HG02852 (cell line): Measurements from ENCODE around the gene CDK2AP2.

ENCODE experiments used
- ATAC-seq: cut with Tn5 transposase; IDR thresholded peaks from one replicate; pipeline ENCODE4 v1.9.1; 2021; ENCODE audit warnings: mild to moderate bottlenecking, moderate library complexity; ENCODE audit not compliant: unreplicated experiment

The CDK2AP2 gene

DNA sequence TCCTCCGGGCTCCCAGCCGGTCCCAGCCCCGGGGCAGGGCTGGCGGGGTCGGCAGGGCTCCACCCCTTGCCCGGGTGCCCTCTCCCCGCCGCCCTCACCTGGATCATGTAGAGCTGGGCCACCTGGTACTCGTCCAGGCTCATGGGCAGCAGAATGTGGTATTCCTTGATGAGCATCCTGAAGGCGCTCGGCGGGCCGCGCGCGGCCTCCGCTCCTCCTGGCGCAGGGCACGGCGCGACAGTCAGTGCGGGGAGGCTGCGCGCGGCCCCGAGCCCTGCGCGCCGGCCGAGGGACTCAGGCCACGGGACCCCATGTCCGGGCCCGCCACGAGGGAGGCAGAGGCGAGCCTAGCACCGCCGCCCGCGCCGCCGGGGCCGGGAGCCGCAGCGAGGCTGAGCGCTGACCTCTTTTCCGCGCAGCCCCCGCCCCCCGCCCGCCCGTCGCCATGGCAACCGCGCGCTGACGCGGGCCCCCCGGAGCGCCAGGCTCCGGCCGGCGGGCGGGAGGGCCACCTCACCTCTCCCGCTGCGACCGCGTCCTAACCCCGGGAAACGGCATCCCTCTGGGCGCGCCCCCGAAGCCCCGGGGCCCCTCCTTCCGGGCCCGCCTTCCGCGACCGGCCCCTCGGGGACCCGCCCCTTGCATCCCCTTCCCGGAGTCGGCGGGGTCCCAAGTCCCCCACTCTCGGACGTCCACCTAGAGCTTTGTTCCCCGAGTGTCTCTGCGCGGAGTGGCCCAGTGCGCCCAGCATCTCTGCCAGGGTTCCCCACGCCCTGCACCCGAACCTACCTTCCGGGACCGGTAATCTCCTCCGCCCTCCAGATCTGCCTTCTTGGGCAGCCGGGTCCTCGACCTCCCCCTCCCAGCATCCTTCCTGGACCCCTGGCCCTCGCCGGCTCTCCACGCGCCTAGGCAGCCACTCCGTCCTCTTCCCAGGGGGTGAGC lies 3.7 kb downstream of the CDK2AP2 start:
- ATAC-seq = no peak

GRCh38 chr11:67503119-67504004 lies 4.6 kb downstream of the CDK2AP2 start:
- ATAC-seq = no peak

DNA sequence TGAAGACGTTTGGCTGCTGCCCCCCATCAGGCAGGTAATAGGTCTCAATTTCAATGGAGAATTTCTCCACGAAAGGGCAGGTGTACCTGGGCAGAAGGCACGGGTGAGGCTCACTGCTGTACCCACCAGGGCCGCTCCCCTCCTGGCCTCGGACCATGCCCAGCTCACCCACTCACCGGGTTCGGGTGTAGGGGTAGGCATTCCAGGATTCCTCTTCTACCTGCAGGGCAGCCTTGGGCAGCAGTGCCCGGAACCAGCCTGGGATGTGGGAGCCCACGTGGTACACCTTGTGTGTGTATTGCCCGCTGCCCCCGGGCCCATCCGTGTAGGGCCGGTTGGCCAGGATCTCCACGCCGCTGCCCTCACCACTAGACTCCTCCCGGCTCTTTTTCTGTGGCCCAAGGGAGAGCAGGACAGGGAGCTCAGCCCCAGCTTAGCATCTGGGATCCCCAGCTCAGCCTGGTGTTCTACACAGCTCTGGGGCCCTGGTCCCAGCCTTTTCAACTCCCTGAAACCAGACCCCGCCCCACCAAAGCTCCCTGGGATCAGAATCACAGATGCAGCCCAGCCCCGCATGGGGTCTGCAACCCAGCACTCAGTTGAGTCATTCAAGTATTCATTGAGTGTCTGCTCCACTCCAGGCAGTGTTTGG lies 5.5 kb downstream of the CDK2AP2 start:
- no peak for ATAC-seq

- ATAC-seq = no peak
Observed at GRCh38 chr11:67501854-67502253, 6.1 kb downstream of the CDK2AP2 start.

DNA sequence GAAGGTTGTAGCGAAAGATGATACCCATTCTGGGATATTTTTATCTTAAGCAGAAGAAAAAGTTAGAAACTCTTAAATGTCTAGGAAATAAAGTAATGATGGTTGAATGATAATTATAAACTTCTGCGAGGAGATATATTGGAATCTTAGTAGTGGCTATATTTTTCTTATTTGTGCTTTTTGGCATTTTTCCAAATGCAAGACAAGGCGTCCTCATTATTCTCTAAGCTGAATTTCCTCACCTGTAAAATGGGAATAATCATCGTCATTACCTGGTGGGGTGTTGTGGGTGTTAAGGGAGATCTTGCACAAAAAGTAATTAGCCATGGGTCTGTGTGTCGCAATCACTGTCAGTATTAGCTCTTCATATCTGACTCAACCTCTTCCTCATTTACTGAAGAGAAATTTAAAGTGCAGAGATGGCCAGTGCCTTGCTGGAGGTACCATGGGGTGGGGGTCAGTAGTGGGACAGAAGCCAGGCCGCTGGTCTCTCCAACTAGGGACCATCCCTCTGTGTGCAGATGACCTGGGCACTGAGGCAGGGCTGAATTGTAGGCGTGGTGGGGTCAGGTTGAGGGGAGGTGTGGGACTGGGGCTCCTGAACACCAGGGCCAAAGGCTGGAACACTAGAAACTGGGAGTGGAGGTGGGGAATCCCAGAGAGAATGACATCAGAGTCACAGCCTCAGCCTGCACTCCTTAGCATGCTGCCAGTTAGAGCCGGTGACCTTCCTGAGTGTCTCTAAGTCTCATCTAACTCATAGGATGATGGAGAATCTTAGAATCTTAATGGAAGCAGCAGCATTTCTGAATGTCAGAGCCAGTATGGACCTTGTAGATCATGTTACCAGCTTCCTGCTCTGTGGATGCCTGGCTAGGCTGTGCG lies 6.9 kb downstream of the CDK2AP2 start:
- no peak for ATAC-seq

DNA sequence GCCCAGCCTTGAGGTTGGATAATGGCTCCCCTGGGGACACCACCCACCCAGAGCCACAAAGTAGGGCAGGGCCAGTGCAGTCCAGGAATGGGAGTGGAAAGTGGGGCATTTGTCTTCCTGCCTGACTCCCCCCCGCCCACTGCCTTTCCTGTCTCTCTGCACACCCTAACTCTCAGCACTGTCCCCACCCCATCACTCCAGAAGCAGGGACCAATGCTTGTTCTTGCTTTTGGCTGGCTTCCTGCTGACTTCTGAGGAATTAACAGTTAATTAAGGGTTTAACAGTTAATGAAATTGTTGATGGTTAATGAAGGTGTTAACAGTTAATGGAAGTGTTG lies 7.5 kb downstream of the CDK2AP2 start:
- ATAC-seq = no peak

- no peak for ATAC-seq
Observed at GRCh38 chr11:67499808-67500483, 8.0 kb downstream of the CDK2AP2 start.

GRCh38 chr11:67498544-67498972 lies 9.4 kb downstream of the CDK2AP2 start:
- no peak for ATAC-seq

GRCh38 chr11:67497656-67498291 lies 10.2 kb downstream of the CDK2AP2 start:
- ATAC-seq = no peak

DNA sequence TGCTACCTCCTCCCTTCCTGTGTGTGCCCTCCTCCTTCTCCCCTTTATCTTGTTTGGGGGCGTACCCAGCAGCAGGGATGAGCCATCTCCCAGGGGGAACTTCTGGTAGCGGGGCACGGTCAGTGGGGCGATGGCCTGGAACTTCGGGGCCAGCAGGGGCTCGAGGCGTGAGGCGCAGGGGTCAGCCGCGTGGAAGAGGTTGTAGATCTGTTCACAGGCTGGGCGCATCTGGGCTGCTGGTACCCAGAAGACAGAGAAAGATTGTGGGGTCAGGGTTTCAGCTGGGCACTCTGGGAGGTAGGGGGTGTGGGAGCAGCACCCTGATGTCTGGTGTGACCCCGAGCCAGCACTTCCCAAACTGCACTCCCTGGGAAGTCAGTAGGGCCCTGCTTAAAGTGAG lies 11.8 kb downstream of the CDK2AP2 start:
- no peak for ATAC-seq

DNA sequence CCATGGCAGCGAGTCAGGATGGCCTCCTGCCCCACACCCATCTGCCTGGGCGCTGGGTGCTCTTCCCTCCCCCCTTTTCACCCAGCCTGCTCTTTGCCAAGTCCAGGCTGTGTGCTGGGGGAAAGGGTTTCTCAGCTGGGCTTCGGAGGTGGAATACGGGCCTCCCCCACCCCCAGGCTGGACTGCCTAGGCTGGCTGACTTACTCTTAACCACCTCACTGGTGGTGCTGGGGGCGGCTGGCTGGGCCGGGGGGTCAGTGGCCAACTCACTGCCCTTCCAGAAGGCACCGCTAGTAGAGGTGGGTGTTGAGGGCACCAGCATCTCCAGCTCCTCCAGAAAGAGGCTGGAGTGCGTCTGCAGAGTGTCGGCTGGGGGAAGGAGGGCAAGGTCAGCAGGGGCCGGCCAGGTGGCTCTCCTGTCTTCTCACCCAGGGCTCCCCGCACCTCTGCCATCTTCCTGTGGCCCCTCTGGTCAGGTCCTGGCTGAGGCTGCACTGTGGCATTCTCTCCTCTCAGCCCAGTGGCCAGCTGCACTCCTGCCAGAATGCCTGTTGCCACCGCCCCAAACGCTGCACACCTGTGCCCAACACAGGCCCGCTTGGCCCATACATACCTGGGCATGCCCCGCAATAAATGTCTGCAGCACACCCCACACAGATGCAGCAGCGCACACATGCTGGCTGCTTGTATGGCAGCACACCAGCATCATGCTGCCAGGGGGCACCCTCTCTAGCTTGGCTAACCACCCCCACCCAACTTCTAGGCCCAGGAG lies 12.5 kb downstream of the CDK2AP2 start:
- no peak for ATAC-seq

GRCh38 chr11:67494371-67495233 lies 13.4 kb downstream of the CDK2AP2 start:
- no peak for ATAC-seq

GRCh38 chr11:67493548-67494370 lies 14.2 kb downstream of the CDK2AP2 start:
- no peak for ATAC-seq

DNA sequence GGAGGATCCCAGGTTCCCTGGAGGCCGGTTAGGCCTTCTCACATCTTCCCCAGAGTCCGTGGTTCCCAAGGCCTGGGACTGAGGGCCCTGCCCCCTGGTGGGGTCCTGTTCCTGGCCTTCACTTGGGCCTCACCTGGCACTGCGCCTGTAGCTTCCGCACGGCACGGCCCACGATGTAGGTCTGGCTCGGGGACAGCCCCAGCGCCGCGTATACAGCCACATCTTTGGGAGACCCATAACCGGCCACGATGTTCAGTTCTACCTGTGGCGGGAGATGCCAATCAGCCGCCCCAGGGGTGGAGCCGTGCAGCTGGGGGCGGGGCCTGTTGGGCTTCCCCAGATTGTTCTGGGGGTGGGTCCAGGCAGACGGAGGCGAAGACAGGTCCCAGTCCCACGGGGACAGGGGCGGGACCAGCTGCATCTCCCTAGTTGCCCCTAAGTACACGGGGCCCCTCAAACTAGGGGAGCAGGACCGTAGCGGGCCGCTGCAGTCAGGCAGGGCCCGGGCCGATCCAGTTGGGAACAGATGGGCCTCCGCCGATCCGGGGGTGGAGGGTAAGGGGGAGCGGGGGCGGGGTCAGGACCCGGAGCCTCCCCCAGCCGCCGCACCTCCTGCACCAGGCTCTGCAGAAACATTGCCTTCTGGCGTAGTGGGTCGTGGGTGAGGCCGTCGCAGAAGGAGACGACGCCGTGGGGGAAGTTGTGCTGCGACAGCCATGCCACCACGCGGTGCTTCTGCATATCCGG lies 15.0 kb downstream of the CDK2AP2 start:
- no peak for ATAC-seq

GRCh38 chr11:67492069-67492727 lies 15.8 kb downstream of the CDK2AP2 start:
- no peak for ATAC-seq
